NCI-H2081 (cell line): ENCODE measurements around the gene MAP3K6.
A peak's percentile ranks its signal among the peaks of the same experiment; 100 is the strongest.
"Not testable (repeated sequence)": the region's sequence is repeated elsewhere in the genome, so short reads cannot be mapped to it uniquely, and the experiment has no call there.

Source experiments
- DNase-seq, 2 experiments: peaks; one replicate each; lab custom pipeline; 2025; lab: John Stamatoyannopoulos, UW

Gene MAP3K6, protein sequence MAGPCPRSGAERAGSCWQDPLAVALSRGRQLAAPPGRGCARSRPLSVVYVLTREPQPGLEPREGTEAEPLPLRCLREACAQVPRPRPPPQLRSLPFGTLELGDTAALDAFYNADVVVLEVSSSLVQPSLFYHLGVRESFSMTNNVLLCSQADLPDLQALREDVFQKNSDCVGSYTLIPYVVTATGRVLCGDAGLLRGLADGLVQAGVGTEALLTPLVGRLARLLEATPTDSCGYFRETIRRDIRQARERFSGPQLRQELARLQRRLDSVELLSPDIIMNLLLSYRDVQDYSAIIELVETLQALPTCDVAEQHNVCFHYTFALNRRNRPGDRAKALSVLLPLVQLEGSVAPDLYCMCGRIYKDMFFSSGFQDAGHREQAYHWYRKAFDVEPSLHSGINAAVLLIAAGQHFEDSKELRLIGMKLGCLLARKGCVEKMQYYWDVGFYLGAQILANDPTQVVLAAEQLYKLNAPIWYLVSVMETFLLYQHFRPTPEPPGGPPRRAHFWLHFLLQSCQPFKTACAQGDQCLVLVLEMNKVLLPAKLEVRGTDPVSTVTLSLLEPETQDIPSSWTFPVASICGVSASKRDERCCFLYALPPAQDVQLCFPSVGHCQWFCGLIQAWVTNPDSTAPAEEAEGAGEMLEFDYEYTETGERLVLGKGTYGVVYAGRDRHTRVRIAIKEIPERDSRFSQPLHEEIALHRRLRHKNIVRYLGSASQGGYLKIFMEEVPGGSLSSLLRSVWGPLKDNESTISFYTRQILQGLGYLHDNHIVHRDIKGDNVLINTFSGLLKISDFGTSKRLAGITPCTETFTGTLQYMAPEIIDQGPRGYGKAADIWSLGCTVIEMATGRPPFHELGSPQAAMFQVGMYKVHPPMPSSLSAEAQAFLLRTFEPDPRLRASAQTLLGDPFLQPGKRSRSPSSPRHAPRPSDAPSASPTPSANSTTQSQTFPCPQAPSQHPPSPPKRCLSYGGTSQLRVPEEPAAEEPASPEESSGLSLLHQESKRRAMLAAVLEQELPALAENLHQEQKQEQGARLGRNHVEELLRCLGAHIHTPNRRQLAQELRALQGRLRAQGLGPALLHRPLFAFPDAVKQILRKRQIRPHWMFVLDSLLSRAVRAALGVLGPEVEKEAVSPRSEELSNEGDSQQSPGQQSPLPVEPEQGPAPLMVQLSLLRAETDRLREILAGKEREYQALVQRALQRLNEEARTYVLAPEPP (N-terminal part only)

DNA sequence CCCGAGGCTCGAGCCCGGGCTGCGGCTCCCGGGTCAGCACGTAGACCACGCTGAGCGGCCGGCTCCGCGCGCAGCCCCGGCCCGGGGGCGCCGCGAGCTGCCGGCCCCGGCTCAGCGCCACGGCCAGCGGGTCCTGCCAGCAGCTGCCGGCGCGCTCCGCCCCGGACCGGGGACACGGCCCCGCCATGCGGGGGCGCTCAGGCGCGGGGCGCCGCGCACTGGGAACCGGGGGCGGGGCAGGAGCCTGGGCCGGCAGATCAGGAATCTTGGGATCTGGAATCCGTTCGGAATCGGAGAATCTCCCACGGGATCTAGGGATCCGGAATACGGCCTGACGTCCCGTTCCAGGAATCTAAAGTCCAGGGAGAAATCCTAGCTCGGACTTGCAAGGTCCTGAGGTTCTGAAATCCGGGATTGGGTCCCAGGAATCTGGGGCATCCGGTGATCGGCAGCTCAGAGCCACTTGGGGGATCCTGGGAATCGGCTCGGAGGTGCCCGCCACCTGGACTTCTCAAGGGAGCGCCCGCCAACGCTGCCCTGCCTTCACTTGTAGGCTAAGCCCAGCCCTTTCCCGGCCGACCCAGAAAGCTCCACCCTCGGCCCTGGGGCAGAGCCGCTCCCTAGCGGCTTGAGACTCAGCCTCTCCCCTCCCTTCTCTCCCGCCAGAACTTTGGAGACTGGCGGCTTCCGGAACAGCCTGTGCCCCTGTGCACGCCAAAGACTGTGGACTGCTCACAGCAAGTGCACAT is at the start of gene MAP3K6:
Gene MAP3K6 (minus strand): TSS at position 551 of the 749 bp plus-strand sequence. CDS start 364 bp downstream, at position 187.
- peak; percentile 20 to 39 for DNase-seq

DNA sequence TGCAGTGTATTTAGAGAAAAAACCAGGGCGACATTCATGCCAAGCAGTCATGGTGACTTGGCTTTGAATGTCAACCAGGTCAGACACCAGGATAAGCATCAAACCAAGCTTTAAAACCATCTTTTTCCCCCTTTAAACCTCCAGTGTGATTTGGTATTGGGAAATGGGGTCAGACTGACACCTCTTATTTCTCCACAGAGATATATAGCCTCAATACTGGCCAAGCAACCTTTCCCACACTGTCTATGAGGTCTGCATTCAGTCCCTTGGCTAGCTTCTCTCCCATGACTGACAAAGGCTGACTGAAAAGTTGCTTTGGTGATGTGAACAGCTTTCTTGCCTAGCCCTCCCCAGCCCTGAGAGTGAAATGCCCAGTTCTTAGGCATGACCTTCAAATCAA is 47.3 kb upstream of the MAP3K6 start:
- no peak for DNase-seq

DNA sequence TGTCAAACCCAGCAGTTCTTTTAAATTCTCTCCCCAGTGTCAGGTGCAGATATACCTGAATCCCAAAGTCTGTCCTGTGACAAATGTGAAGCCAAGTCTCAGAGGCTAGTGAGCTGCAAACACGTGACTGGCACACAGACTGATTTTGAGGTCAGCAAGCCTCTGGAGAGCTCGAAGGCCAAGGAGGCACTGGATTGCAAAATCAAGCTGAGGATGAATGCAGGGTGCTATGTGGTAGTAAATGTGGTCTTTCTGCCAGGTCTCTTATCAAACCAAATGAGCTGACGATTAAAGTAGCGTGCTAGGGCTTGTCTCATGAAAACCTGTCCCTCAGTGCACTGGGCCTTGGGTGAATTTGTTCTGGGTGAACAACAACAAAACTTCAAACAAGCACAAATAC is 46.2 kb upstream of the MAP3K6 start:
- DNase-seq: no peak

DNA sequence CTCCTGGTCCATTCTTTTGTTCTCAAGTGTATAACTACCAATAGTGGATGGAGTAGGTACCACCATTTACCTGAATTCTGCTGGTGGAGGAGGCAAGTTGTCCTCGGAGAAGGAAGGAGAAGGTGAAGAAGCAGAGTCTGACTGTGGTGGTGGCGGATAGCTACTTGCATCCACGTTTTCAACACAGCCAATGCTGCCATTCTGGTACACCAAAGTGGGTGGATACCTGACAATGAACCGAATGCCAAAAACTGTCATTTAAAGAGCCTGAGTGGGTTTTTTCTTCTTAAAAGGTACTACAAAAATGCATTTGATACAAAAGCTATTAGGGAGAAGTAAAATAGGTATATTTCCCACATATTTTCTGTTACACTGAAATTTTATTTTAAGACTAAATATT is 45.7 kb upstream of the MAP3K6 start:
- no peak for DNase-seq

DNA sequence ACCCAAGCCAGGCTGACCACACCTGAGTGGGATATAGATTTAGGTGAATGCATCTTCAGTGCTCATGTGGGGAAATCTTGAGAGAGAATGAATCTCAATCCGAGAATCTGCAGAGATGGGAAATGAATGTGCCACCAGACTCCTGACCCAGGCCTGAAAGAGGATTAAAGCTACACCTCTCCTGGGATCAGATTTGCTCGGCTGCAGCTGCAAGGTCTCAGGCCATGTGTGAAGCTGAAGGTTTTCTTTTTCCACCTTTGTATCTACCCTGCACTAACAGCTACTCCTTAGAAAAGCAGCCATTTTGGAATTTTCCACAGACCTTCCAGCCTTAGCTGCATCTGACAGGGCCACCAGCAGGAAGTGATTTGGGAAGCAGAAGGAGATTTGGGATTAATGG is 43.9 kb upstream of the MAP3K6 start:
- DNase-seq: no peak

GRCh38 chr1:27409669-27410068 is 42.9 kb upstream of the MAP3K6 start:
- DNase-seq: no peak

DNA sequence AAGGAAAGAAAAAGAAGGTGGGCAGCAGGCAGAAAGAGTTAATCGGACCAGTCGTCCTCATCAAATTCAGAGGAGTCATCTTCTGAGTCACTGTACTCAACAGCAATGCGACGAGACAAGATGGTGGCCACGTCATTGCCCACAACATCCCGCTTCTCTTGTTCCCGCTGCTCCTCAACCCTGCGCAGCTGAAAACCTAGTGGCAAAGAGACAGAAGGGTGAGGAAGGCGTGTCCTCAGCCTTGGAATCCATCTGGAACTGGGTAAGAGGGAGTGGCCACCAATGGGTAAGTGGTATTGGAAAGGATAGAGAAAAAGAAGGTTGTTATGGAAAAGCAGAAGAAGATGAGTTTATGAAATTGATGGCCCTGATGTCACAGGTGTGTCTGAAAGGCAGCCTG is 41.4 kb upstream of the MAP3K6 start:
- DNase-seq: no peak

- DNase-seq: not testable (repeated sequence)
Measured at GRCh38 chr1:27406791-27407190, 40.0 kb upstream of the MAP3K6 start.

DNA sequence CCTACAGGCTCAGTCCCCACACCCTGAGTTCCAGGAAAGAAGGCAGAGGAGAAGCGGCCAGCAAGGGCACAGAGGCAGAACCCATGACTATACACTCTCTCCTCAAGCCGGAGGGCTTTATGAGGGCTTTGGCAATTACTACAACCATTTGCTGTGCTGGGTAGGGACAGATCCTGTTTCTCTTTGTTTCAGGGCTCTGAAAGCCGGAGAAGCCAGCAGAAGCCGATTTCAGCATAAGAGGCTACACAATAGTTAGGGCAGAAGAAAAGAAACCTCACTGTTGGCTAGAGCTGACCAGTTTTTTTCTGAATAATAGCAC is 39.6 kb upstream of the MAP3K6 start:
- DNase-seq: no peak

GRCh38 chr1:27405598-27406361 is 39.0 kb upstream of the MAP3K6 start:
- DNase-seq: not testable (repeated sequence)

DNA sequence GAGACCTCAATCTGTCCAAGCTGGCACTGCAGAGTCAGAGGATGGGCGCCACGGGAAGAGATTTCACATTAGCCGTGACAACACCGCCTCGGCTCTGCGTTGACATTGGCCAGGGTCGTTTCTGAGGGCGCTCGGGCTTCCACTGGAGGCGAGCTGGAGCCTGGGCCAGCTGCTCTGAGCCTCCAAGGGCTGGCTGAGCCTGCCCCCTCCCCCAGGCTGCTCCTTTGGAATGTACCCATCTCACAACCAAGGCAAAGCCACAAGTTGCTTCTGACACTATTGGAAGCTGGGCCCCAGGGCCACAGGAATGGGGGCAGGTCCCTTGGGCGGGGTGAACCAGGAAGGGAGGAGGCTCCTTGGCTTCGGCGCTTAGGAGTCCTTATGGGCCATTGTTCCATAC is 38.3 kb upstream of the MAP3K6 start:
- no peak for DNase-seq

- DNase-seq: no peak
Measured at GRCh38 chr1:27403931-27404330, 37.2 kb upstream of the MAP3K6 start.

- DNase-seq: no peak
Measured at GRCh38 chr1:27403065-27403726, 36.4 kb upstream of the MAP3K6 start.

GRCh38 chr1:27402349-27402754 is 35.6 kb upstream of the MAP3K6 start:
- DNase-seq: peak in 1 of 2 experiments; percentile 11

- no peak for DNase-seq
Measured at GRCh38 chr1:27400963-27401341, 34.2 kb upstream of the MAP3K6 start.

DNA sequence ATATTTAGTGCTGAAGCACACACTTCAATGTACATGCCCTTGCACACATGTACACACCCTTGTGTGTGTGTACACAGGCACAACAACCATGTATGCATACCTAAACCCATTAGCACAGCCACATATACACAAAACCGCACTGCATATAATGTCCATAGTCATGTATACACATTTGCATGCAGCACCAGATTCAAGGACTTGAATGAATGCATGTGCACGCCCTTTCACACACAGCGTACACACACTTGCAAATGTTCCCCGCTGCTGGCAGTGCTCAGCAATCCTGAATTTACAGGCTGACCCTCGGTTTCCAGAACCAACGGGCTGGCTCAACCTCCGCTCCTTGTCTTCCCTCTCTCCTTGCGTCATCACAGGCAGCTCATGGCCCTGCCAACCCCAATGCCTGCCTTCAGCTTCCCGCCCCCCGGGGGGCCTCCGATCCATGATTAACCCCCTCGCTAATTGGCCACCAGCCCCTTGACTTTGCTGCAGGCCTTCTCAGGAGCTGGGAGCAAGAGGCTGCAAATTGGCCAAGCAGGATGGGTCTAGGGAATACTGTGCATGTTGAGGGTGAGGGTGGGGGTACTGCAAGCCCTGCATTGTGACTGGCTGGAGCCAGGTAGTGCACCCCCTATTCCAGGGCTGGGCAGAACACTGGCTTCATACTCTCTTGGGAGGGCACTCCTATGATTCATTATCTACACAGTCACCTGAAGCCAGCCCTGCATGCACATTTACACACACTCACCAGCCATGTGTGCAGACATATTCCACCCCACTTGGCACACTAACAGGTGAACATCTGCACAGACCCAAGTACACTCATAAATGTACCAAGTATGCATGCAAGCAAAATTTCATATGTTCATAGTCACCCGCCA is 33.6 kb upstream of the MAP3K6 start:
- no peak for DNase-seq

DNA sequence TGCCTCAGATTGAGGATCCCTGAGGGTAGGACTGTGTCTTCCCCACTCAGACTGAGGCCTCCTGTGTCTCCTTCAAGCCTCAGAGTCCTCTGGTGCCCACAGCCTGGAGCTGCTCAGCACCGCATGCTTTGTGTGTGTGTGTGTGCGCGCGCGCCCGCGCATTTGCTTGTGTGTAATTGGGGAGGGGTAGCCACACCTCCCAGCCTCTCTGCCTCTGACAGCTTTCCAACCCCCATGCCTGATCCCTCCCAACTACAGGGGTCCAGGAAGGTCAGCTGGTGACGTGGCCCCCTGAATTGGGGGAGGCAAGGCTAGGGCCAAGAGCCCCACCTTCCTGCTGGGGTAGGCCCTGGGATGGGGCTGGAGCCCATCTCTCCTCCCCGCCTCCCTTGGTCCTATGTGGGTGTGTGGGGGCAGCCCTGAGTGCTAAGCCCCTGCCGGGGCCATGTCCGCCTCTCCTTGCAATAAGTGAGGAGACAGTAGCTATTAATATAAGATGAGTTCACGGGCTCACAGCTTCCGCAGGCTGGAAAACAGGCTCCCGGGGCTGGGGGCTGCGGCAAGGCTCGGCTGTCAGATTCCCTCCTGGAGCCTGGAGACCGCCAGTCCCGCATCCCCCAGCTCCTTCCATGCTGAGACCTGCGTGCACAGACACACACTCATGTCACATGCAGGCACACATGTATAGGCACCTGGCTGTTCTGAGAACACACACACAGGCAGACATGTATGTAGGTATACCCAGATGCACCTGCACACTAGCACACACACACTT is 32.7 kb upstream of the MAP3K6 start:
- no peak for DNase-seq

DNA sequence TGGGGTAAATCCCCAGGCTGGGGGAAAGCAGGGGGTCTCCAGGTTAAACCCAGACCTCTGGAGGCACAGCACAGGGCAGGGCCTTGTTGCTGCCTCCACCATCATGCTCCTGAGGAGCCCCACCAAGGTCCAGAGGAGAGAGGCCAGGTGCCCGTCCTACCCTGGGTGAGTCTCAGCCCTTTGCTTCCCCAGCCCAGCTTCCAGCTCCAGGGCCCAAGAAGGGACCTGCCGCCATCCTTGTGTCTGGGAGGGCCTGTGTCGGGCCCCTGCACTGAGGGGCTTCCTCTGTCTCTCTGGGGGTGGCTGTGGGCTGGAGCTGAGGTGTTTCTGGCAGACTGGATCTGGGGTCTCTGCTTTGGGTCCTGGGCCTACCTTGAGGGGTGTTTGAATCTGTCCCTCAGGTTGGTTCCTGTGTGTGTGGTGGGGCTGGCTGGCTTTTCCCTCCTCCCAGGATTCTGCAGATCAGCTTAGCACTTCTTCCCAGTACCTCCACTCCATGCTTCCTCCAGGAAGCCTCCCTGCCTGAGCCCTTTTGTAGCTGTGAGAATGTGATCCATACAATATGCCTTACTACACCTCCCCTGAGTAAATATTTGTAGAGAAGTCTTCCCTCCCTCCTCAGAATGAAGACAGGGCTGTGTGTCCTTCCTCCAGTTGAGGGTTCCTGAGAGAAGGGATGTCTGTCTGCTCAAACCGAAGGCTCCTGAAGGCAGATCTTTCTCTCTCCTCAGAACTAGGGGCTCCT is 31.8 kb upstream of the MAP3K6 start:
- no peak for DNase-seq
